Fibroblast of skin of right quadriceps (primary cell): ENCODE data around the gene LHPP.

Experiments used
- DNase-seq: peaks from one replicate; pipeline ENCODE4 v3.0.0-alpha.2; 2013

The LHPP gene

GRCh38 chr10:124473070-124473469 lies 11.4 kb downstream of the LHPP start:
- DNase-seq, result no peak

- no peak for DNase-seq
These were observed 13.0 kb downstream of the LHPP start for GRCh38 chr10:124474514-124475070.

- no peak for DNase-seq
These were observed 14.6 kb downstream of the LHPP start for GRCh38 chr10:124476043-124476725.

GRCh38 chr10:124477614-124478363 lies 16.2 kb downstream of the LHPP start:
- no peak for DNase-seq

- no peak for DNase-seq
These were observed 16.9 kb downstream of the LHPP start for GRCh38 chr10:124478515-124478914.

GRCh38 chr10:124480860-124481259 lies 19.2 kb downstream of the LHPP start:
- DNase-seq, result no peak

- DNase-seq, result no peak
These were observed 20.1 kb downstream of the LHPP start for GRCh38 chr10:124481717-124482116.

- no peak for DNase-seq
These were observed 20.7 kb downstream of the LHPP start for GRCh38 chr10:124482236-124482800.

GRCh38 chr10:124482876-124483275 lies 21.3 kb downstream of the LHPP start:
- no peak for DNase-seq

GRCh38 chr10:124484031-124484430 lies 22.4 kb downstream of the LHPP start:
- DNase-seq, result no peak

- DNase-seq, result no peak
These were observed 23.0 kb downstream of the LHPP start for GRCh38 chr10:124484661-124485060.

GRCh38 chr10:124486635-124487034 lies 25.0 kb downstream of the LHPP start:
- DNase-seq, result no peak

GRCh38 chr10:124491105-124491504 lies 29.5 kb downstream of the LHPP start:
- DNase-seq, result no peak

GRCh38 chr10:124492266-124492665 lies 30.6 kb downstream of the LHPP start:
- DNase-seq, result no peak

GRCh38 chr10:124493214-124493882 lies 31.7 kb downstream of the LHPP start:
- no peak for DNase-seq

- DNase-seq, result no peak
These were observed 32.6 kb downstream of the LHPP start for GRCh38 chr10:124494046-124494807.

- DNase-seq, result no peak
These were observed 33.5 kb downstream of the LHPP start for GRCh38 chr10:124495162-124495561.

- DNase-seq, result no peak
These were observed 34.1 kb downstream of the LHPP start for GRCh38 chr10:124495725-124496124.

GRCh38 chr10:124496150-124496549 lies 34.5 kb downstream of the LHPP start:
- DNase-seq, result no peak

- DNase-seq, result no peak
These were observed 35.0 kb downstream of the LHPP start for GRCh38 chr10:124496620-124497019.

- no peak for DNase-seq
These were observed 35.7 kb downstream of the LHPP start for GRCh38 chr10:124497196-124497881.

- no peak for DNase-seq
These were observed 36.4 kb downstream of the LHPP start for GRCh38 chr10:124498056-124498455.
